ENCODE data around the gene NXPE3.
"Not testable (repeated sequence)": the region's sequence is repeated elsewhere in the genome, so short reads cannot be mapped to it uniquely, and the experiment has no call there.

NXPE3 gene

DNA sequence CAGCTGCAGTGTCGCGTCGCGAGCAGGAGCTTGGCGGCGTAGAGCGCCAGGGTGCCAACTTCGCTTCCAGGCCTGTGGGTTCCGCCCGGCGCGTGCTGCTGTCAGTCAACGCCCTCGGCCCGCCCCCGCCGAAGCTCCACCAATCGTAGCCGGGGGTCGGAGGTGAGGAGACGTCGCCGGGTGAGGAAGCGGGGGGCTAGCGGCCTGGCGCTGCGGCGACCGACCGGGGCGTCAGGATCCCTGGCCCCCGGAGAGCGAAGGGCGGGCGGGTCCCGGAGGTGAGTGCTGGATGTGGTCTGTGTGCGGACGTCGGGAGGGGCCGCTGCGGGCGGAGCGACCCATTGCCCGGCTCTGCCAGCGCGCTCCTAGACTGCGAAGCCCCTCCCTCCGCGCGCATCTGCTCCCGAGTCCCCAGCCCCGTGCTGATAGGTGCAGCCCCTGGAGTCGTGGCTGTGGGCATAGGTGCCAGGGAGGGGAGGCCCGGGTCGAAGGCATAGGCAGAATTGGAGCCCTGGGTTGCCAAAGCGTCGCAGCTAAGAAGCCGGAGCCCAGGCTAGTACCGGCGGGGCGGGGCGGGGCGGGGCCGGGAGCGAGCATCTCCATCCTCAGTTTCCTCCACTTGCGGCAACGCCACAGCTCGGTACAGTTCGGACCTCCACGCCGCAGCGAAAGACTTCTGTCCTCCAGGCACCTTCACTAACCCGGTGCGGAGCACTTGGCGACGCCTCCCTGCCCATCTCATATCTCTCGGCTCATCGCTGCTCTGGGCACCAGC, at the start of gene NXPE3:
Gene NXPE3, plus strand, starts transcription at position 165 of the 775 bp plus-strand sequence. CDS start 6,386 bp downstream, outside the sequence.
- no peak for FAIRE-seq

DNA sequence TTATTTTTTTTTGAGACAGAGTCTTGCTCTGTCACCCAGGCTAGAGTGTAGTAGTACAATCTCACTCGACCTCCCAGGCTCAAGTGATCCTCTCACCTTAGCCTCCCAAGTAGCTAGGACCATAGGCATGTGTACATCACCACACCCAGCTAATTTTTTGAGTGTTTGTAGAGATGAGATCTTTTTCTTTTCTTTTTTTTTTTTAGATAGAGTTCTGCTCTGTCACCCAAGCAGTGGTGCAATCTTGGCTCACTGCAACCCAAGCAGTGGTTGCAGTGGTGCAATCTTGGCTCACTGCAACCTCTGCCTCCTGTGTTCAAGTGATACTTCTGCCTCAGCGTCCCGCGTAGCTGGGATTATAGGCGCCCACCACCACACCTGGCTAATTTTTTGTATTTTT, 49.4 kb upstream of the NXPE3 start:
- no peak for FAIRE-seq

DNA sequence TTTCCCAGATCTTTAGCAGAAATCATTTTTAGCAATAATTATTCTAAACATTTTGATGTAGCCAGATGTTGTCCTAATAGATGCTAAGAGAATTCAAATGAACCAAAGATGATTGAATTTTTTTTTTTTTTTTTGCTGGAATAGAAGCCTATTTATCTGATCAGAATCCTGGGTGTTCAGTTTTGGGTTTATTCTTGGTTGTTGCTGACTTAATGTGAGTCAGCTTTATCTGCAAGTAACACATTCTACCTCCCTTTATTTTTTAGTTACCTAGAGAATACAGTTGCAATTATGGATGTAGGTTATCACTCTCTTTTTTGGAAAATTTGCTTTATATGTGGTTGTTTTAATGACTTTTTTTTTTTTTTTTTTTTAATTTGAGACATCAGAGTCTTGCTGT, 48.2 kb upstream of the NXPE3 start:
- no peak for FAIRE-seq

DNA sequence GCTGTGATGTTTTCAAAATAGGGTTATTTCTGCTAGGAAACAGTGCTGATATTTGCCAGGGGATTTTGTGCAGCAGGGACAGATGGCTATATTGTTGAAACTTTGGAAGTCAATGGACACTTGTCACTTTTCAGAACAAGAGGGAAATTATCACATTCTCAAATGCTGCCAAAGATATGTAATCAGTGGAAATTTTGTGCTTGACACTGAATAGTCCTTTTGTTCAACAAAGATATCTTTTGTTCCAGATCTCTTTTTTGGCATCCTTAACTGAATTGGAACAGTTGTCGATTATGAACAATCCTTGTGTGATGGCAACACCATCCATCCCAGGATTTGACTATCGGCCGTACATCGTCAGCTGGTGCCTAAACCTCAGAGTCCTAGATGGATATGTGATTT, 46.8 kb upstream of the NXPE3 start:
- FAIRE-seq = no peak

DNA sequence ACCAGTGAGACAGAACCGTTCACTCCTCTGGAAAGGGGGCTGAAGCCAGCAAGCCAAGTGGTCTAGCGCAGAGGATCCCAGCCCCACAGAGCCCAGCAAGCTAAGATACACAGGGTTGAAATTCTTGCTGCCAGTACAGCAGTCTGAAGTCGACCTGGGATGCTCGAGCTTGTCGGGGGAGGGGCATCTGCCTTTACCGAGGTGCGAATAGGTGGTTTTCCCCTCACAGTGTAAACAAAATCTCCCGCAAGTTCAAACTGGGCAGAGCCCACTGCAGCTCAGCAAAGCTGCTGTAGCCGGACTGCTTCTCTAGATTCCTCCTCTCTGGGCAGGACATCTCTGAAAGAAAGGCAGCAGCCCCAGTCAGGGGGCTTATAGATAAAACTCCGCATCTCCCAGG, 43.2 kb upstream of the NXPE3 start:
- FAIRE-seq = no peak

DNA sequence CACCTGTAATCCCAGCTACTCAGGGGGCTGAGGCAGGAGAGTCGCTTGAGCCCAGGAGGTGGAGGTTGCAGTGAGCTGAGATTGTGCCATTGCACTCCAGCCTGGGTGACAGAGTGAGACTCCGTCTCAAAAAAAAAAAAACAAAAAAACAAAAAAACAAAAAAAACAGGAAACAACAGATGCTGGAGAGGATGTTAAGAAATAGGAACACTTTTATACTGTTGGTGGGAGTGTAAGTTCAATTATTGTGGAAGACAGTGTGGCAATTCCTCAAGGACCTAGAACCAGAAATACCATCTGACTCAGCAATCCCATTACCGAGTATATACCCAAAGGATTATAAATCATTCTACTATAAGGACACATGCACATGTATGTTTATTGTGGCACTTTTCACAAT, 37.1 kb upstream of the NXPE3 start:
- FAIRE-seq = not testable (repeated sequence)

DNA sequence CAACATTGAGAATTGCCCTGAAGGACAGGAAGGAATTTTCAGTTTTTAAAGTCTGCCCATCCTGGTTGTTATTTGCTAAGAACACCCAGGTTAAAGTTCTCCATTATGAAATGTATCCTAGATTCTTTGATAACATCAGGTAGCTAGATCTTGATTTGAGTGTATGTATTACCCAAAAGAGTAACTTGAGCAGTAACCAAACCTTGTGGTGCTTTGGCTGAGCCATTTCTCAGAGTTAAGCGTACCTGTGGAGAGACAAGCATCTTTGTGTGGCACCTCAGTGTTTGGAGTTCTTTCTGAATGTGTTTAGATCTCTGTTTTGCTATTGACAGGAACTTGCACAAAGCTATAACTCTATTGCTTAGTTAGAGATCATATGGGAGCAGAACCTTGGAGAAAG, 34.2 kb upstream of the NXPE3 start:
- no peak for FAIRE-seq

DNA sequence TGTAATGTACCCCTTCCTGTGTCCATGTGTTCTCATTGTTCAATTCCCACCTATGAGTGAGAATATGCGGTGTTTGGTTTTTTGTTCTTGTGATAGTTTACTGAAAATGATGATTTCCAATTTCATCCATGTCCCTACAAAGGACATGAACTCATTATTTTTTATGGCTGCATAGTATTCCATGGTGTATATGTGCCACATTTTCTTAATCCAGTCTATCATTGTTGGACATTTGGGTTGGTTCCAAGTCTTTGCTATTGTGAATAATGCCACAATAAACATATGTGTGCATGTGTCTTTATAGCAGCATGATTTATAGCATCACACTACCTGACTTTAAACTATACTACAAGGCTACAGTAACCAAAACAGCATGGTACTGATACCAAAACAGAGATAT, 33.1 kb upstream of the NXPE3 start:
- FAIRE-seq = not testable (repeated sequence)

DNA sequence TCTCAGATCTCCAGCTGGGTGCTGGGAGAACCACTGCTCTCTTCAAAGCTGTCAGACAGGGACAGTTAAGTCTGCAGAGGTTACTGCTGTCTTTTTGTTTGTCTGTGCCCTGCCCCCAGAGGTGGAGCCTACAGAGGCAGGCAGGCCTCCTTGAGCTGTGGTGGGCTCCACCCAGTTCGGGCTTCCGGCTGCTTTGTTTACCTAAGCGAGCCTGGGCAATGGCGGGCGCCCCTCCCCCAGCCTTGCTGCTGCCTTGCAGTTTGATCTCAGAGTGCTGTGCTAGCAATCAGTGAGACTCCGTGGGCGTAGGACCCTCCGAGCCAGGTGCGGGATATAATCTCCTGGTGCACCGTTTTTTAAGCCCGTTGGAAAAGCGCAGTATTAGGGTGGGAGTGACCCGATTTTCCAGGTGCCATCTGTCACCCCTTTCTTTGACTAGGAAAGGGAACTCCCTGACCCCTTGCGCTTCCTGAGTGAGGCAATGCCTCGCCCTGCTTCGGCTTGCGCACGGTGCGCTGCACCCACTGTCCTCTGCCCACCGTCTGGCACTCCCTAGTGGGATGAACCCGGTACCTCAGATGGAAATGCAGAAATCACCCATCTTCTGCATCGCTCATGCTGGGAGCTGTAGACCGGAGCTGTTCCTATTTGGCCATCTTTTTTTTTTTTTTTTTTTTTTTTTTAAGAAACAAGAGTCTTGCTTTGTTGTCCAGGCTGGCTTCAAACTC, 25.5 kb upstream of the NXPE3 start:
- not testable (repeated sequence) for FAIRE-seq

DNA sequence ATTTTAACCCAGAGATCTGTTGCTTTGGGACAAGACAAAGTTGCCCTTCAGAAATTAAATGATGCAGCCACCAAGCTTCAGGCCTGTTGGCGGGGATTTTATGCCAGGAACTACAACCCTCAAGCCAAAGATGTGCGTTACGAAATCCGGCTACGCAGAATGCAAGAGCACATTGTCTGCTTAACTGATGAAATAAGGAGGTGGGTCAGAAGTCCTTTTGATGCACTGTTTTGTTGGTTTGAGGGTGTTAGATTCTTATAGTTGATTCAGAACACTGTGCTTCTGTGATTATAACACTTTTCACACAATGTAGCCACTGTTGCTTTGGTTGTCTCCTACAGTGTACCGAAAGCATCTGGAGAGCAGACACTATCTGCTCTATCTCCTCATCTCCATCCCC, 20.8 kb upstream of the NXPE3 start:
- no peak for FAIRE-seq

DNA sequence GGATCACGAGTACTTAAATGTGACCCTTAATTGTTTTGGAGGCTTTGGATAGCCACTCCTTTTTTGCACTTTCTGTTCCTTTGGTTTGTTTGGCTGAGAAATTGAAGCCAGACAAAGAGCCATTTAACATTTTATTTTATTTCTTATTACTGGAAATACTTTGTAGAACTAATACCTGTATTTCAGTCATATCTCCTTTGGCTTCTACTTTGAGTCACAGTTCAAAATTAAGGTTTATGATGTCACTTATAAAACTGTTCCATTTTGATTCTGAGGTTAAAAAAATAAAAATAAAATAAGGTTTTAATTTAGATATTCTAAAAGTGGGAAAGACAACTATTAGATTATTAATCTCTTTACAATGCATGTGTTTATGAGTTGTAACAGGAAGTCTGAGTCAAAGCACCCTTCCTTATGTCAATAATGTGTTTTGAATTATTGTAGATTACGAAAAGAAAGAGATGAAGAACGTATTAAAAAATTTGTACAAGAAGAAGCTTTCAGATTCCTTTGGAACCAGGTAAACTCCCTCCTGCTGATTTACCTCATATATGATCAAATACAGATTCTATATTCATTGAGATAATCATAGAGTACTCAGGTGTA, 16.9 kb upstream of the NXPE3 start:
- FAIRE-seq = no peak

DNA sequence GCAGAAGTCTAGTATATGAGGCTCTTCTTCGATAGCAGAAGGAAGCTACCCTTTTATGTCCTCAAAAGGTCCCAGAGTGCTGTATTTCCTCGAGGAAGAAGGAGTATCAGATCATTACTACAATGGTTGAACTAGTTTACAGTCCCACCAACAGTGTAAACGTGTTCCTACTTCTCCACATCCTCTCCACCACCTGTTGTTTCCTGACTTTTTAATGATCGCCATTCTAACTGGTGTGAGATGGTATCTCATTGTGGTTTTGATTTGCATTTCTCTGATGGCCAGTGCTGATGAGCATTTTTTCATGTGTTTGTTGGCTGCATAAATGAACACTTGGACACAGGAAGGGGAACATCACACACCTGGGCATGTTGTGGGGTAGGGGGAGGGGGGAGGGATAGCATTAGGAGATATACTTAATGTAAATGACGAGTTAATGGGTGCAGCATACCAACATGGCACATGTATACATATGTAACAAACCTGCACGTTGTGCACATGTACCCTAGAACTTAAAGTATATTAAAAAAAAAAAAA, 1.2 kb upstream of the NXPE3 start:
- FAIRE-seq = not testable (repeated sequence)

DNA sequence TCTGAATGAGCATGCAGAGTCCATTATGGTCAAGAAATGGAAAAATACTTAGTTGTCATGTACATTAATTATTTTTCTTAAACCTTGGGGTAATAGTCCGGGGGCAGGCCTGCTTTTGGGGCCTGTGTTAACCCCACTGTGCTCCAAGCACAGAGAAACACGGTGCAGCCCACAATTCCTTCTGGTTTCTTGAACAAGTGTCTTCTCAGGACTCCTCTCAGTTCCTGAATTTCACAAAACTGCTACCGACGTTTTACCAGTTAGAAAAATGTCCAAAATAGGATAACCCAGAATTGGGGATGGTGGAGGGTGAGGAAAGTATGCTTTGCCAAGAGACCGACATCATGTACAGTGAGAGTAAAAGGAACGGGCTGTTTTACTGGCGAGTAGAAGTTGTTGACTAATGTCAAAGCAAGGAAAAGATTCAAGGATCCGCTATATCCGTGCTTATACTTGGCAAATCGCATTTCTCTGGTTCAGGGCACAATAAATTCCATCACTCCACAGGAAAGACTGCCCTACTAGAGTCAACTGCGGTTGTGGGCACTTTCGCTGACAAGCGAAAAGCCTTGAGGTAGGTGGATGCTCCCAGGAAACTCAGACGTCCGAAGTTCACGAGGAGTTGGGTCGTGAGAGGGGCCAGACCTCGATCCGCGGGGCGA, 495 bp upstream of the NXPE3 start:
- FAIRE-seq = no peak

DNA sequence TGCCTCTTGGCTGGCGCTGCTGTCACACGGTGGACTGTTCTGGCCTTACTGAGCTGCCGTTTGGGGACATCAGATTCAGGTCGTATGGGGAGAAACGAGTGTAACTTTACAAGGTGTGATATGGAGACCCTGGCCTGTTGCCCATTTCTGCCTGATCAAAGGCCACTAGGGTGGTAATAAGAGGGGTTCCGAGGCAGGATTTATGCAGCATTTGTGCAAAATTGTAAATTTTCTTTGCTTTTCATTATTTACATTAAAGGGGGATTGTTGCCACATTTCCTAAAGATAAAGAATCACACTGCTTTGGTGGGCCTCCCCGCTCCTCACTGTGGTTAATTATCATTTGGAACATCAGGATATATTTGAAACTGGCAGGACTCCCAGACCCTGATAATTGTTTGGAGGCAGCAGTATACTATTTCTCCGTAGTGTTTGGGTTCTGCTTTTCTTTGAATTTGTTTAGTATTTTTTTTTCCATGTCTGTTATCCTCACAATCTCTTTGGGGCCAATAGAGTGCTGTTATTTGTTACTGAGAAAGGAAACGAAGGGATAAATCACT, 891 bp downstream of the NXPE3 start:
- FAIRE-seq = no peak

DNA sequence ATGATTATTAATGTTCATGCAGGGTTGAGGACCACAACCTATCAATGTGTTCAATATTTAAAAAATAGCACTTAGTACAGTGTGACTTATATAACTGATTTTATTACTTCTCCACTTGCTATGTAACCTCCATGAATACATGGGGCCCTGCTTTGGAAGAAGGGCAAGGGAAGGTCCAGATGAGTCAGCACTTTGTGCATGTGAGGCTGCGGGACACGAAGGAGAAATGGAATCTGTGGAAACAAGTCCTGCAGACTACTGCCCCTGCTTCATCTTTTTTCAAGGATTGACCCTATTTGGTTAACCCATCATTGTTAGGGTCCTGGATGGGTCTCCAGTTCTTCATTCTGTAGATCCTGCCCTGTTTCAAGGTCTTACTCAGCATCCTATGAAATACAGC, 1.6 kb downstream of the NXPE3 start:
- no peak for FAIRE-seq

DNA sequence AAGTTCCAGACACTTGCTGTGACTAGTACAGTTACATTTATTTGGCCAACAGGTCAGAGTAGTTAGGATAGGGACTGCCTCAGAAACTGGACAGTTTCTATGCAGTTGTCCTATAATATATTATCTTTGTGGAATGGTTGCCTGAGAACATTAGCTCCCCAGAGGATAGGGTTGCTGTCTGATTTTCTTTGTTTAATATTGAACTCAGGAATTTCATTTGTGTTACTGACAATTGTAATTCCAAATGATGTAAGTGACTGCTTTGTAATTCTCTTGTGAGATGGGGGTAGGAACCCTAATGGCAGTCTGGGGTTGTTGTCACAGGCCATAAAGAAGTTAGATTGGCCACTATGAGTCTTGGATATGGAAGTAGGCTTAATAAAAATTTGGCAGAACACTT, 2.2 kb downstream of the NXPE3 start:
- FAIRE-seq = no peak

DNA sequence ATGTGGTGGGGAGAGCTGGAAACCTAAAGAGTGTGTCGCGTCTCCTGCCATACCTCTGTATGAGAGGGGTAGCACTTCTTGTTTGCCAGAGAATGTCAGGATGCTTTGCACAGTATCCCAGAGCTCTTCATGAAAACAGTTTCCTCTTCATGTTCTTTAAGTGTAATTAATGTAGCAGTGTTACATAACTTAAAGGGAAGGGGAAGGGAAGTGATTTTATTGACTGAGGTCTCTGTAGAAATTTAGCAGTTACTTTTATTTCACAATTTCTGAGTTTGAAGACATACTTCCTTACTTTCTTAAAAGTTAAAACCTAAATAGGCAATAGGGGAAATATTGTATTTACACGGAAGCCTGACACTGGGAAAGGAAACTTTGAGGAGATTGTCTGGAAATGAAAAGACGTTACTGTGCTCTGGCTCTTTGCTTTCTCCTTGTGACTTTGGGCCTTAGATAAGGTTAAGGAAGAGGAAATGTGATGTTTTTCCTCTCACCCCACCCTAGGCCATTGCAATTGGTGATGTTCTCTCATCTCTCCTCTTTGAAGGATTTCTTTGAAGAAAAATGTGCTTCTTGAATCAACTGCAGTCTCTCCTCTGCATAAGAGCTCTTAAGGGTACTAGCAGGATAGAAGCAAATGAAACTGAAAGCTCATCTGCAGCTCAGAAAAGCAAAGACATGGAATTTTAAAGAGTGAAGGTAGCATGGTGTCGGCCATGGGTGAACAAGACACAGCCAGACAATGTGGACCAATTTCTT, 6.0 kb downstream of the NXPE3 start:
- FAIRE-seq = no peak

DNA sequence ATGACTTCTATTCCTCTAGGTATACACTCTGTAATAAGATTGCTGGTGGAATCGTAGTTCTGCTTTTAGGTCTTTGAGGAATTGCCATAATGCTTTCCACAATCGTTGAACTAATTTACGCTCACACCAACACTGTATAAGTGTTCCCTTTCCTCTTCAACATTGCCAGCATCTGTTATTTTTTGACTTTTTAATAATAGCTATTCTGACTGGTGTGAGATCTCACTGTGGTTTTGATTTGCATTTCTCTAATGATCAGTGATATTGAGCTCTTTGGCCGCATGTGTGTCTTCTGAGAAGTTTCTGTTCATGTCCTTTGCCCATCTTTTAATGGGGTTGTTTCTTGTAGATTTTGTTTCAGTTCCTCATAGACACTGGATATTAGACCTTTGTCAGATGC, 12.8 kb downstream of the NXPE3 start:
- FAIRE-seq = no peak

DNA sequence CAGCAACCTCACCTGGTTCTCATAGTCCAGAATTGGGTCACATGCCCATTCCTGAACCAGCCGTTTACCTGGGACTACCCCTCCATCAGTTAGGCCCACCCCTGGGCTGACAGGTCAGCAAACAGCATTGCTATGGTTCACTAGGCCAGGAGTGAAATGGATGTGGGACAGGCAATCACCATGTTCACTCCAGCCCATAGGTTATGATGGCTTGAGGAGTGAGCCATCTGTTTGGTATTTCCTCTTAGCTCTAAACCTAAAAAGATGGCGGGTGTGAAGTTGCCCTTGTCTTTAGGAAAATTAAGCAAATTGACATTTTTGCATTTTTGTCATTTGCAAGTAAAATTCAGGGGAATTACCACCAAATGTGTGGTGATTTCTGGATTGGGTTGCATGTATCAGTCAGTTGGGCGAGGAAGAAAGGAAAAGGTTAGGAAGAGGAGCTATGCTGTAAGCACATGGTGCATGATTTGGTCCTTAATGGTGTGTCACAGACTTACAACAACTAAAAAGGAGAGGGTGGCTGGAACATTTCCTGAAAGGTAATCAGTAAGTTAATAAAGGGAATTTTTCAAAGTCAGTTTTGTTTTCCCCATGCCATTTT, 17.2 kb downstream of the NXPE3 start:
- no peak for FAIRE-seq

DNA sequence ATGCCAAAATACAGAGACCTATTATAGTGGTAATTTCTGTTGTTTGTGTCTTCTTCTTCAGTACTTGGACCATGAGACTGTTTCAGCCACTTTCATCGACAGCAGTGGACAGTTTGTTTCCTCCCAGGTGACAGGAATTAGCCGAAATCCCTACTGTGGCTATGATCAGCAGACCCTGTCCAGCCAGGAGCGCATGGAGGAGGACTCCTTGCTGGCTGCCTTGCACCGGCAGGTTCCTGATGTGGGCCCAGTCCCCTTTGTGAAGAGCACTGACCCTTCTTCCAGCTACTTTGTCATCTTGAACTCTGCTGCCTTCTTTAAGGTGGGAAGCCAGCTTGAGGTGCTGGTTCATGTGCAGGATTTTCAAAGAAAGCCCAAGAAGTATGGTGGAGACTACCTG, 22.2 kb downstream of the NXPE3 start:
- no peak for FAIRE-seq

DNA sequence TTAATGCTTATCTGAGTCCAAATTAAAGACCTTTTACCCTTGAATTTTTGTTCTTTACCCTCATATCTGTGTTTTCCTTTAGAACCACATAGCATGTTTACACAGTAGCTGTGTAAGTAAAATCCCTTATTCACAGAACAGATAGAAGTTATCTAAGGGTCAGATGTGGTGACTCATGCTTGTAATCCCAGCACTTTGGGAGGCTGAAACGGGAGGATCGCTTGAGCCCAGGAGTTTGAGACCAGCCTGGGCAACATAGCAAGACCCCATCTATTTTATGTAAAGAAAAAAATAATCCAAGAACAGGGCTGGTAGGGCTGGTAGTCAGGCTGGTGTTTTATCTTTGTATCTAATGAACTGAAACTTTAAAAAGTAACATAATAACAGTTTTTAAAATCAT, 23.2 kb downstream of the NXPE3 start:
- FAIRE-seq = no peak
